NCI-H2227 (cell line): ENCODE results near the gene BCAS3.
"Not testable (repeated sequence)": the region's sequence is repeated elsewhere in the genome, so short reads cannot be mapped to it uniquely, and the experiment has no call there.

Experiments
- DNase-seq: peaks from one replicate; lab custom pipeline; 2025; ENCODE audit not compliant: unreplicated experiment; lab: John Stamatoyannopoulos, UW

BCAS3 gene

GRCh38 chr17:60743799-60744198 is 66.1 kb downstream of the BCAS3 start:
- DNase-seq: no peak

GRCh38 chr17:60744355-60744966 is 66.8 kb downstream of the BCAS3 start:
- DNase-seq: no peak

GRCh38 chr17:60745544-60745943 is 67.9 kb downstream of the BCAS3 start:
- no peak for DNase-seq

GRCh38 chr17:60747069-60747808 is 69.6 kb downstream of the BCAS3 start:
- DNase-seq: no peak

- DNase-seq: no peak
Measured at GRCh38 chr17:60748204-60748603, 70.6 kb downstream of the BCAS3 start.

- DNase-seq: no peak
Measured at GRCh38 chr17:60749050-60749449, 71.4 kb downstream of the BCAS3 start.

- DNase-seq: no peak
Measured at GRCh38 chr17:60749708-60750107, 72.1 kb downstream of the BCAS3 start.

GRCh38 chr17:60750640-60751039 is 73.0 kb downstream of the BCAS3 start:
- DNase-seq: no peak

- DNase-seq: no peak
Measured at GRCh38 chr17:60751884-60752283, 74.2 kb downstream of the BCAS3 start.

GRCh38 chr17:60752873-60753577 is 75.4 kb downstream of the BCAS3 start:
- DNase-seq: no peak

GRCh38 chr17:60754057-60754604 is 76.5 kb downstream of the BCAS3 start:
- no peak for DNase-seq

- not testable (repeated sequence) for DNase-seq
Measured at GRCh38 chr17:60756798-60757197, 79.1 kb downstream of the BCAS3 start.

GRCh38 chr17:60757437-60757836 is 79.8 kb downstream of the BCAS3 start:
- DNase-seq: no peak

GRCh38 chr17:60759756-60760155 is 82.1 kb downstream of the BCAS3 start:
- DNase-seq: no peak

- not testable (repeated sequence) for DNase-seq
Measured at GRCh38 chr17:60761301-60761700, 83.7 kb downstream of the BCAS3 start.

- DNase-seq: no peak
Measured at GRCh38 chr17:60766778-60767190, 89.1 kb downstream of the BCAS3 start.

GRCh38 chr17:60767744-60768308 is 90.2 kb downstream of the BCAS3 start:
- no peak for DNase-seq

GRCh38 chr17:60769327-60769726 is 91.7 kb downstream of the BCAS3 start:
- no peak for DNase-seq

- DNase-seq: no peak
Measured at GRCh38 chr17:60770946-60771422, 93.3 kb downstream of the BCAS3 start.

- DNase-seq: not testable (repeated sequence)
Measured at GRCh38 chr17:60771621-60772020, 94.0 kb downstream of the BCAS3 start.

GRCh38 chr17:60773552-60773951 is 95.9 kb downstream of the BCAS3 start:
- DNase-seq: no peak
